Right kidney (tissue), 1 donor: ENCODE results near the gene HOXB2.
A peak's percentile ranks its signal among the peaks of the same experiment; 100 is the strongest.
"Not testable (repeated sequence)": the region's sequence is repeated elsewhere in the genome, so short reads cannot be mapped to it uniquely, and the experiment has no call there.

ENCODE experiments used
- DNase-seq: peaks from one replicate; pipeline ENCODE4 v3.0.0-alpha.2; 2016

The HOXB2 gene

GRCh38 chr17:48515925-48516900 lies 28.7 kb downstream of the HOXB2 start:
- DNase-seq = no peak

DNA sequence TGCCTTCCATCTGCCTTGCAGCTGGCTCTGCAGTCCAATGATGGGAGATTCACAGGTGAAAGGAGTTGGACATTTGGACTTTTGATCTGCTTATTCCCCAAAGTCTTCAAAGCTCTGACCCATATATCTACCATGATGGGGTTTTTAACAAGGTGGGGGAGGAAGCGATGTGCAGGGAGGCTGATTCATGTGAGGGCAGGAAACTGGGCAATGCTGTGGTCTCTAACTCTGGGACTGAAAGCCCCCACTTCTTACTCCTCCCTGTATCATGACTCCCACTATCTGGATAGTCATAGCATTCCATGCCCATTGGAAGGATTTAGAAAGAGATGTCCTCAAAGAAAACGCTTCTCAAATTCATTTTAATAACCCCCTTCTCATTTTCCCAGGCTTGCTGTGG lies 30.4 kb downstream of the HOXB2 start:
- DNase-seq = no peak

DNA sequence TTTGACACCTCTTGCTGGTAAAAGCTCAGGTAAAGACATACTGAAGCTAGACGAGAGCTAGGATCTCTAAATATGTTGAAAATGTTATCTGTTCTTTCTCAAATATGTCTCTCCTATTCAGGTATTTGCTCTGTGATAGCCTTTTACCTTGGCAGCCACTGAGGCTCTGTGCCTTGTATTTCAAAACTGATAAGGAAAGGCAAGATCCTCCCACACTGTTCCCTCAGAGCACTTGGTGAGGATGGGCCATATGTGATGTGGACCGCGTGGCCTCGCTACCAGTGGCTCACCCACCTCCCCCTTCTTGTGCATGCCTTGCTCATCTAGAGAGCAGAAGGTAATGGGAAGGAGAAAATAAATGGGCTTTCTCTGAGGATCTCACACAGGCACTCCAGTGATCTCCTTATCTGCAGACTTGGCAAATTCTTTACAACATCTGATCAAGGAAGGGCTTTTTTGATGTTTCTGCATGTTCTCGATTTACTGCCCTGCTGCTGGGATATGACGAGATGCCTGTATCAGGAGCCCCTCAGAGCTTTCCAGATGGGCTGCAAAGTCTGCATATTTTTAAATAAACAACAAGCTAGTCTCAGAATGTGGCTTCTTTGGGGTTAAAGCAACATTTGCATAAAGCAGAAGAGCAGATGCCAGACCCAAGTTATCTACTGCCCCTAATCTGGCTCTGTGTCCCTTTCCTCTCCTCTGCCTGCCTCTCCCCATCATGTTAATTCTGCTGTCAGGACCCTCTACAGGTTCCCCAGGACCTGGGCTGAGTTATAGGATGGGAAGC lies 31.0 kb downstream of the HOXB2 start:
- DNase-seq = no peak

DNA sequence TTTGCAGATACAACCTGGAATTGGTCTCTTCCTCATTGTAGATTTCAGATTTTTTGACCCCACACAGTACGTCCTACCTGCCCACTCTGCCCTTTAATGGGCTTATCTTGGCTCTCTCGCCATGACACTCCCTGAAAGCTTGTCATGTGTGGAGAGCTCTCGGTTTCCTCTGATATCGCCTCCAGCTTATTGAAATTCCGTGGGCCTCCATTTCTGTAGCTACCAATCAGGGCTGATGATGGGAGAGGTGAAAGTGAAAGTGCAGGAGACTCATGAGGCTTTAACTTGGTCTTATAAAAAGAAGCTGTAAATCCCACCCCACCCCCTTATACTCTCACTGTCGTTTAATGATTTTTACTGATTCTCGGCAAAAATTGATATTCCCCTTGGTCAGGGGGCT lies 31.8 kb downstream of the HOXB2 start:
- DNase-seq = no peak

- no peak for DNase-seq
Observed at GRCh38 chr17:48510761-48511604, 33.9 kb downstream of the HOXB2 start.

DNA sequence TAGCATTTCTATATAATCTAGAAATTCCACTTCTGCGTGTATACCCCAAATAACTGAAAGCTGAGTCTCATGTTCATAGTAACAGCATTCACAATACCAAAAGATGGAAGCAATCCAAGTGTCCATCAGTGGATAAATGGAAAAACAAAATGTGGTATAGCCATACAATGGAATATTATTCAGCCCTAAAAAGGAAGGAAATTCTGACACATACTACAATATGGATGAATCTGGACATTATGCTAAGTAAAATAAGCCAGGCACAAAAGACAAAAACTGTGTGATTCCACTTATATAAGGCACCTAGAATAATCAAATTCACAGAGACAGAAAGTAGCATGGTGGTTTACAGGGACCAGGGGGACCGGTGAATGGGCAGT lies 34.5 kb downstream of the HOXB2 start:
- DNase-seq = no peak

DNA sequence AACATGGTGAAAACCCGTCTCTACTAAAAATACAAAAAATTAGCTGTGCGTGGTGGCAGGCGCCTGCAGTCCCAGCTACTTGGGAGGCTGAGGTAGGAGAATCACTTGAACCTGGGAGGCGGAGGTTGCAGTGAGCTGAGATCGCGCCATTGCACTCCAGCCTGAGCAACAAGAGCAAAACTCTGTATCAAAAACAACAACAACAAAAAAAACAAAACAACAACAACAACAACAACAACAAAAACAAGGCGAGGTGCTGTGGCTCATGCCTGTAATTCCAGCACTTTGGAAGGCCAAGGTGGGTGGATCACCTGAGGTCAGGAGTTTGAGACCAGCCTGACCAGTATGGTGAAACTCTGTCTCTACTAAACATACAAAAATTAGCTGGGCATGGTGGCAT lies 35.2 kb downstream of the HOXB2 start:
- not testable (repeated sequence) for DNase-seq

- DNase-seq = no peak
Observed at GRCh38 chr17:48506246-48506645, 38.7 kb downstream of the HOXB2 start.

DNA sequence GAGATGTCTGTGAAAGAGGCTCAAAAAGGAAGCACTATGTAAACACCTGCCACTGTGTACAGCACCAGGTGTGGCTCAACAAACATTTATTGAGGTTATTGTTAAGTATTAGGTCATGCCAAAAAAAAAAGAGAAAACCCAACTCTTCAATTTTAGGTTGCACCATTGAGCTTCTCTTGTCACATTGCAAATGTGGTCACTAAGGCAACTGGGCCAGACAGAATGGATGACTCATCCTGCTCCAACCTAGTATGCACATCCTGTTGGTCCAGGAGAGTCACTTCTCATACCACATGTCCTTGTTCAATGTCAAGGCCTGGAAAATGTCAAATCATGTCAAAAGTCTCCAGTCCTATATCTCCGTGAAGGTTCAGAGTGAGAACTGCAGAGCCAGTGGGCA lies 39.1 kb downstream of the HOXB2 start:
- no peak for DNase-seq

- no peak for DNase-seq
Observed at GRCh38 chr17:48504953-48505352, 40.0 kb downstream of the HOXB2 start.

DNA sequence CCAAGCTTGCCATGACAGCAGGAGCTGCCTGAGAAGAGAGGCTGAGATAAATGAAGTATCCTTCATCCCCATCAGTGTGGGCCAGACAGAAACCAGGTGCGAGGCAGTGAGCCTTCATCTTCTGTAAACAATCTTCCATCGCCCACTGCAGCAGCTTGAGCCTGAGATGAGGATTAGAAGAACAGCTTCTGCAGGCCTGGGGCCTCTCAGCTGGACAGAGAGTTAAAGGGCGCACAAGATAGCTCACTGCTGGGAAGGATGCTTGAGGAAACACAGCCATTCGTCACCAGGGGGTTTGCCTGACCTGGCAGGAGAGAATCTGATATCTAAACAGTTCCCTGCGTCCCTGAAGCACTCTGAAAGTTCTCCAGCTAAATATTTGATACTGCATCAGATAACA lies 41.2 kb downstream of the HOXB2 start:
- DNase-seq = no peak

DNA sequence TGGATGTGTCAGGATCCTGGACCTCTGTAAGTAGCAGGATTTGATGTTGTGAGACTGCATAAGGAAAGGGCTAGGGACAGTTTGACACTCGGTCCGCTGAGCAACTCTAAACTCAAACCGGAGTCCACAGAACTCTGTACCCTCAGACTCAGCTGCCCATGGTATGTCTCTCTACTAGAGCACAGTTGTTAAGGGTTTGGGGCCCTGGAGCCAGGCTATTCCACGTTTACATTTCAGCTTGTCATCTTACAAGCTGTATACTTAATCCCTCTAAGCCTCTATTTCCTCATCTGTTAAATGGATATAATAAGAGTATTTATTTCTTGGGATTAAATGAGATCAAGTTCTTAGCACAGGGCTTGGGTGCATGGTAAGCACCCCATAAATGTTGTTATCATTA lies 42.0 kb downstream of the HOXB2 start:
- no peak for DNase-seq

DNA sequence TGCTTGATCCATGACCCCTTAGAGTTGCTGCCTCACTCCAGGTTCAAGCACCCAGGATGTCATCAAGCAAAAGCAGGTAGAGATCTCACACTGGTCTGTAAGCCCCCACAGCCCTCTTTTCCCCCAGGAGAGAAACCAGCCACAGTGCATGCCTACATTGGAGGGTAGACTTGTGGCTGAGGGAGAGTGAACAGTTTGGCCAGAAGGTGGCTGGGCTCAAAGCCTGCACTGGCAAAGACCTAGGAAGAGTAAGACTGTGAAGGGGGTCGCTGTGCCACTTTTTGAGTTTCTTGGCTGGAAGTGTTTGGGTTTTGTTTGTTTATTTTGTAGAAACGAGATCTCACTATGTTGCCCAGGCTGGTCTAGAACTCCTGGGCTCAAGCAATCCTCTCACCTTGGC lies 42.6 kb downstream of the HOXB2 start:
- DNase-seq = no peak

DNA sequence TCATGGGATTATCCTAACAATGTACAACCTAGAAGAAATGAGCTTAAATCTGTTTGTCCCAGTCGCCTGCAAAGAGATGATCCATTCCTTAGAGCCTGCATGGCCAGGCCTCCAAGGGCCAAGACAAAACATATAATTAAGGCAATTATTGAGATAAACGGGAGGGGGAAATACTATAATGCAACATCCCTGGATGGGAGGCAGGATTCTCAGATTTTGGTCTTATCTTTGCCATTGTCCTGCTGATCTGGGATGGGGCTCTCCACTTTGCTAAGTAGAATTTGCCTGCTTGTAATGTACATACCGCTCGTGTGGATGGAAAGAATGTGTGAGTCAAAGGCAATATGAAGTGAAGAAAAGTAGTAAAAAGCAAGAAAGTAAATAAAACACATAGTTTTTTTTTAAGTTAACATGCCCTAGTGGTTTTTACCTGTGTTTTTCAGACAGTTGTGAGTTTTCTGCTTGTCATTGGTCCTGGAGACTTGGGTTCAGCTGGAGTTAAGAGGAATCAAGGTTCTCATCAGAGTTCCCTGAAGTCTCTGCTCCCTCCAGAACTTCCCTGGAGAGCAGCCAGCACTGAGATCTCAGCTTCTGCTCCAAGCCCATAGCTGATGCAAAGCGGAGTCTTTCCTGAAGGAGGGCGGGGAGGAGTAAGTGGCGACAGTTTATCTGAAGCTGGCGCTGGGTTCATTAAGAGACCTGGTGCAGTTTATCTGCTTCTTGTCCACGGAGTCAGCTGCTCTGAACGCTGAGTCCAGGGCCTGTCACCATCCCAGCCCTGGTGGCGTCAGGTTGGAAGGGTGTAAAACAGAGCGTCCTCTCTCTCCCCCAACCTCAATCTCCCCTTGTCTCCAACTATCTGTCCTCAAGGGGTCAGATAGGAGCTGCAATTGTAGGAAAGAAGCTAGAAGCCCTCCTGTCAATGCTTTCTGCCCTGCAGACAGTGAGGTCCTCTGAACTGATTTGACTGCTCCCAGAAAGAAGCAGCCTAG lies 44.2 kb downstream of the HOXB2 start:
- peak; percentile 55 for DNase-seq

- no peak for DNase-seq
Observed at GRCh38 chr17:48499735-48500434, 45.0 kb downstream of the HOXB2 start.

GRCh38 chr17:48499248-48499647 lies 45.7 kb downstream of the HOXB2 start:
- no peak for DNase-seq

DNA sequence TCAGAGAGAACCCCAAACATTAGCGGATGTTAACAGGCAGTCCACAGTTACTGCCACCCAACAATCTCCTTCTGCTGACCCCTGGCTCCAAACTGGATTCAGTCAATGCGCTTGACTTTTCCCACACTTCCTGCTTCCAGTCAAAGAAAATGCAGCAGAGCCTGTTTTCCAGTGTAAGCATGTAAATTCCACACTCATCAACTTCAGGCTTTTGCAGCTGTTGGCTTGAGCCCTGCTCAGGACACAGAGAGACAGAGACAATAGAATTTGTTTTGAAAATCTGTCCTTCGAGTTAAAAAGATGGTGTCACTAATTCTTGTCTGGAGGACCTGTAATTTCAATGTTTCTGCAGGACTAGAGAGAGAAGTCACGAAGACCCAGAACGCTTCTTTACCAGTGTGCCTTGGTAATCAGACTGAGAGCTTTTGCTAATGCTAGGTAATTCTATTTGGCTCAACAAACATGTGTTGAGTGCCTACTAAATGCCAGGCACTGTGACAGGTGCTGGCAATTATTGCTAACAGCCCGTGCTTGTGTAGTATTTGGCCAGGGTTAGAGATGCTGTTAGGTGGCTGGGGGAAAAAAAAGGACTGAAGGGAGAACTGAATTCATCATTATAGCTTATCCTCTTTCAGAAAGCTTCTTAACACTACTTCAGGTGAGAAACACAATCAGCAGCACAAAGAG lies 46.6 kb downstream of the HOXB2 start:
- DNase-seq = no peak

DNA sequence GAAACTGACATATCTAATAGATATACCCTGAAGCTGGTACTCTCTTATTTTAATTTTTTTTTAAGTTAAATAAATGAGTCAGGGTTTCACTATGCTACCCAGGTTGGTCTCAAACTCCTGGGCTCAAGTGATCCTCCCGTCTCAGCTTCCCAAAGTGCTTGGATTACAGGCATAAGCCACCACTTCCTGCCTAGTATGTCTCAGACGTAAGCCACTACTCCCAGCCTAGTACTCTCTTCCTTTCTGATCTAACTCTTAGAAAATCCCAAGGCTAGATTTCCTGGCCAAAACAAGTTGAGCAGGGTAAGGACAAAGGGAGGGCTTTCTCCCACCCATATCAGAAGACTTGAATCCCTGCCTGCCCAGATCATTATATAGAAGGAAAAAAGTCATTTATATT lies 47.8 kb downstream of the HOXB2 start:
- no peak for DNase-seq

DNA sequence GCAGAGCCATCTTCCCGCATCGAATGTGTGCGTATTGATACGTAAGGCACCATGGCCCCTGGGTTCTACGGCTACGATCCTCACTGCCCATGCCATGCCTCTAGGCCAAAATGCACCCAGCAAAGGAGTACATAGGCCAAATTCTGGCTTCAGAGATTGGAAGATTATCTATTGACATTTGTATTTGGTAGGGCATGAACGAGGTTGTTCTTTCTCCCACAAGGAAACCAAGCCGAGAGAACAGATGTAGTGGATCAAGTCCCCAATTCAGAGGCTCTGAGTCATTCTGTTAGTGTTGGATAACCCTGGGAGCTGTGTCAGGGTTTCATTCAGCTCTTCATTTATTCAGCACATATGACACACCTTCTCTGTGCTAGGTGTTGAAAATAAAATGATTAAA lies 50.6 kb downstream of the HOXB2 start:
- no peak for DNase-seq
